Activated T-cell treated with anti-CD3 and anti-CD28 coated beads, Interleukin-2, amount 50 U/mL, for 24 hours (primary cell): ENCODE results near the gene ETV4.

ENCODE experiments used
- DNase-seq: peaks from one replicate; pipeline ENCODE4 v3.0.0-alpha.2; 2020
- H3K27ac Mint-ChIP-seq: 2 replicates; pipeline ENCODE4 v1.8.0; 2020; ENCODE audit warnings: mild to moderate bottlenecking, mixed read lengths
- H3K27me3 Mint-ChIP-seq: 2 replicates; pipeline ENCODE4 v1.8.0; 2020; ENCODE audit warnings: mixed read lengths
- H3K36me3 Mint-ChIP-seq: 2 replicates; pipeline ENCODE4 v1.8.0; 2020; ENCODE audit warnings: low read depth, mixed read lengths
- H3K4me1 Mint-ChIP-seq: 2 replicates; pipeline ENCODE4 v1.8.0; 2020; ENCODE audit warnings: low read depth, mixed read lengths
- H3K4me3 Mint-ChIP-seq: 2 replicates; pipeline ENCODE4 v1.8.0; 2020; ENCODE audit warnings: mild to moderate bottlenecking, moderate library complexity, mixed read lengths
- H3K9me3 Mint-ChIP-seq: 2 replicates; pipeline ENCODE4 v1.8.0; 2020; ENCODE audit warnings: mixed read lengths

ETV4 gene

DNA sequence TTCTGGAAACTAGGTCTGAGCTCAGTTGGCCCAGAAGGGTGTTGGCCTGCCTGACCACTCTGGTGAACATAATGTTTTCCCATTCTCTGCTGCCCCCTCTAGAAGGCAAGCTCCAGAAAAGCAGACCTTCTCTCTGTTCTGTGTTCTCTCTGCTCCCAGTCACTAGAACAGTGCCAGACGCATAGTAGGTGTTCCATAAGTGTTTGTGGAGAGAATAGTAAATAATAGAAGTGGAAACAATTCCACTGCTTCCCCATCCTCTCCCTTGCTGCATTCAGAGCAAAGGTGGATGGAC, 32.2 kb upstream of the ETV4 start:
- H3K9me3 Mint-ChIP-seq = no peaks in the 10 kb centered on the region
- DNase-seq = no peak
- peaks cover 2% of the 10 kb centered on the region for H3K27me3 Mint-ChIP-seq
- peaks cover 12% of the 10 kb centered on the region for H3K4me1 Mint-ChIP-seq
- H3K4me3 Mint-ChIP-seq = no peak overlapping the region
- no peaks in the 10 kb centered on the region for H3K36me3 Mint-ChIP-seq
- no peak overlapping the region for H3K27ac Mint-ChIP-seq

DNA sequence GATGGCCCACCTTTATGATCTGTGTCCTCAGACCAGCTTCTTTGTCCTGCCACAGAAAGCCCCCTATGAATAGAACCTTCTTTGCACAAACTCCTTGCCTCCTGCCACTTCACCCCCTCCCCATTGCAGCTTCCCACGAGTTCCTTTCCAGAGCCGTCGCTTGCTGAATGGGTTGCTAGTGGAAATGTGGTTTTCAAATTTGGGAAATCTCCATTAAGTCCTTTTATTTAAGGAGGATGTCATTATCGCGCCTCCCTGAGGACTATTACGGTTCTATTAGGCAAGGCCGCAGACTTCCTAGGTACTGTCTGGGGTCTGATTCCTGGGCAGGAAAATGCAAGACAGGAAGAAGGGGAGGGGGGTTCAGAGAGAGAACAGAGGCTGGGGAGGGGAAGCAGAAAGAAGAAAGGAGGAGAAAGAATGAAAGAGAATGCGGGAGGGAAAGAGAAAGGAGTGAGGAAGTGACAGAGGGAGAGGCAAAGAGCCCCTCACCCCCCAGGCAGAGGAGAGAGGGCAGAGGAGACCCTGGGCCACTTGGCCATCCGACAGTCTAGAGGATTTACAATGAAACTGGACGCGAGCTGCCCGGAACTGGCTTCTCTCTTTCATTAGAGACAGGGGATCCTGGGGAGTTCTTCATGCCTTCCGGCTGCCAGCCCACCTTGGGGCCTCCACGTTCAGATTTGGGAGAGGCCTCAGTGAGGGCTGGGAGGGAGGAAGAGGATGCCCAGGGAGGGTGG, 31.7 kb upstream of the ETV4 start:
- Mint-ChIP-seq H3K27me3 (peaks cover 2% of the 10 kb centered on the region), H3K4me3 (no peak overlapping the region), H3K36me3 (no peaks in the 10 kb centered on the region), H3K4me1 (peaks cover 12% of the 10 kb centered on the region), H3K27ac (no peak overlapping the region), H3K9me3 (no peaks in the 10 kb centered on the region)
- no peak for DNase-seq

DNA sequence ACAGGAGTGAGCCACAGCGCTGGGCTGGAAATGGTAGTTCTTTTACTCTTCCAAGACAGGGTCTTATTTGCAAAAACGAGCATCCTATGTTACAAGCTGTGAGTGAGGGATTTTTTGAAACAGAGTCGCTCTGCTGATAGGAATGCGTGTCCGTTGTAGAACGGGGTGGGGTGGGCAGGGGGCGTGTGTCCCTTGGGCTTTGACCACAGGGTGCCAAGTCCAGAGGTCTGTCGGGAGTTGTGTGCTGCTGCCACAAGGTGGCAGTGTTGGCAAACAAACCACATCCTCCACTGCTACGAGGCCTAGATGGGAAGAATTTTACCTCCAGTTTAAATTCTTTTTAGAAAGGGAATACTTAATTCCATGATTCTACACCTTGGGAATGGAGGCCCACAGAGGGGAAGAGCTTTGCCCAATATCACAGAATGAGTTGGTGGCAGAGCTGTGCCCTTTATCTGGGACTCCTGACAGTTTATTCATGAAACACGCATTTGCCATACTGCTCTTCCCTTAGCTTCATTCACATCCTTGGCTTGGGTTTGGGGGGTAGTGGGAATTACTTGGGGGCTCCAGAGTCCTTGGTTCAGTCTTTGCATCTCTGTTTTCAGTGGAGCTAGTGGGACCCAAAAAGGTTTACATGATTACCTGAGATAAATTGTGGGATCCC, 30.6 kb upstream of the ETV4 start:
- H3K4me1 Mint-ChIP-seq = peaks cover 12% of the 10 kb centered on the region
- no peak overlapping the region for H3K4me3 Mint-ChIP-seq
- no peaks in the 10 kb centered on the region for H3K9me3 Mint-ChIP-seq
- no peak overlapping the region for H3K27ac Mint-ChIP-seq
- no peaks in the 10 kb centered on the region for H3K36me3 Mint-ChIP-seq
- peak; percentile 78 for DNase-seq
- peaks cover 2% of the 10 kb centered on the region for H3K27me3 Mint-ChIP-seq

DNA sequence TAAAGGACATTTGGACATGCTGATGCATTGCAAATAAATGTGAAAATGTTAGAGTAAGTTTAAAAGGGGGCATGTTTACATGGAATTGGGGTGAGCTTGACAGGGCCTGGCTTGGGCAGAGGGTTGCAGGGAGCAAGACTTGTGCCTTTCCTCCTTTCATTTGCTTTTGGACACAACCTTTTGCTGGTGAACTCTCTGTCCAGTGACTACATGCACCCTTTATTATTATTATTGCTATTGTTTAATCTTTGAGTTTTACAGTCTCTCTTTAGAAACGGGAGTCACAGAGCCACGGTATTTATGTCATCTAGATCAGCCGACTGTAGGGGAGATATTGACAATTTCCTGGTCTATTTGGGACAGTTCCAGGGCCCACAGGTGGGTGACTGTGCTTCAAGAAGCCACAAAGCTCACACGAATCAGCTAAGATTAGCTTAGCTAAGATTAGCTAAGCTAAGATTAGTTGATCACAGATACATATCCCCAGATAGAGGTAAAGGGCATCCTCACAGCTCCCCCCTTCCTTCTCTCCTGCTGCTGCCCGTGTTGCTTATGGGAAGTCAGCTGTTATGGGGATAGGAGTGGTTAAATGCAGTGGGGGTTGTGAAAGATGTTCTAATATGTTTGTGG, 28.9 kb upstream of the ETV4 start:
- no peak for DNase-seq
- Mint-ChIP-seq H3K4me1 (peaks cover 12% of the 10 kb centered on the region), H3K36me3 (no peaks in the 10 kb centered on the region), H3K27me3 (peaks cover 2% of the 10 kb centered on the region), H3K27ac (no peak overlapping the region), H3K9me3 (no peaks in the 10 kb centered on the region), H3K4me3 (no peak overlapping the region)

- H3K36me3 Mint-ChIP-seq = no peaks in the 10 kb centered on the region
Measured at GRCh38 chr17:43574348-43574747, 28.2 kb upstream of the ETV4 start.

DNA sequence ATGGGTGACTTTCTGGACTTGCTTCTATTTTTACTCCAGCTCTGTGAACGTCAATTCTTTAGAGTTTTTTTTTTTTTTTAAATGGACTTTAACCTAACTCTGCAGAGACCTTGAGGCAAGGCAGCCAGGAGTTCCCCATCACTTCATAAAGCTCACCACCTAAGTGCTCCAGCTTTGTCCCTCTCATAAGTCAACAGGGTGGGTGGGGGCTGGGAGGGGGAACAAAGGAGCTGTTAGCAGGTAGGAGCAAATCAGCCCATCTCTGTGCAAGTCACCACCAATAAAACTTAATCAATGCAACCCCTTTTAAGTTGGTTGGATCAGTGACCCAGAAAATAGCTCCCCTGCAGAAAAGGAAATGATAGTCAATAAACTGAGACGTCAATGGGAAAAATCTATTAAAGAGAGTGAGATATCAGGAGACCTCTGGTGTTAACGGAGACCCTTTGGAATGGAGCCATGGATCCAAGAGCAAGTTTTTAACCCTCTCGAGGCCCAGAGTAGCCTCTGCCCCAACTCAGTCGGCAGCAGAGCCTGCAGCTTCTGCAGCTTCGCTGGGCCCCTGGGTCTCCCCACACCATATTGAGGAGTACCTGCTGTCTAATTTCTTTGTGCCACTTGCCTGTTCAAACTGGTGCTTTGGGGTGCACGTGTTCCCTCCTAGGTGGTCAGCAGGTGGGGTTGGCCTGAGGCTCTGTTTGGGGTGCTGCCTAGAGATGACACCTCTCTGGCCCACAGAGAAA, 27.6 kb upstream of the ETV4 start:
- H3K36me3 Mint-ChIP-seq = no peaks in the 10 kb centered on the region
- H3K27me3 Mint-ChIP-seq = peaks cover 2% of the 10 kb centered on the region
- no peak overlapping the region for H3K4me3 Mint-ChIP-seq
- H3K4me1 Mint-ChIP-seq = peaks cover 4% of the 10 kb centered on the region
- H3K27ac Mint-ChIP-seq = no peak overlapping the region
- H3K9me3 Mint-ChIP-seq = no peaks in the 10 kb centered on the region
- no peak for DNase-seq

More at GRCh38 chr17:43574348-43574747, 28.2 kb upstream of the ETV4 start:
- H3K4me1 Mint-ChIP-seq = peaks cover 9% of the 10 kb centered on the region
- no peak for DNase-seq
- H3K4me3 Mint-ChIP-seq = no peak overlapping the region
- no peaks in the 10 kb centered on the region for H3K9me3 Mint-ChIP-seq
- no peak overlapping the region for H3K27ac Mint-ChIP-seq
- peaks cover 2% of the 10 kb centered on the region for H3K27me3 Mint-ChIP-seq

DNA sequence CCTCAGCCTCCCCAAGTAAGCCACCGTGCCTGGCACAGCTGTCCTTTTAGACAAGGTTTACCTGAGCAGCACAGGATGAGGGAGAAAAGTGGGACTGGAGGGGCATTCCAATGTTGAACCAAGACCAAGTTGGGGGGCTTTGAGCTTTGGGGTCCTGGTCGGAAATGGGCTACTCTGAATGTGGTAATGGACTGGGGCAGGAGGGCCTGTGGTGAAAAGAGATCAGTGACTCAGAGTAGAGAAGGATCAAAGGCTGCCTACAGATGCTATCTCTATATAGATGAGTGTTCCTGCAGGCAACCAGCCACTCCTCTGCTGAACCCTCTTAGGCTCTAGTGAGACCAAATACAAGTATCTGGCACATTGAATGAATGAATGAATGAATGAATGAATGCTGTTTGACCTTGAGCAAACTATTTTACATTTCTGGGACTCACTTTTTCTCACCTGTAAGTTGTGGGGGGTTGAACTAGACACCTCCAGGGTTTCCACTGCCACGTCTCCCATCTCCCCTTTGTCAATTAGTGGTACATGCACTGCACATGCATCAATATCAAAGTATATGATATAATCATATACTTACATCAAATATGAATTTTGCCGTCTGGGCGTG, 26.3 kb upstream of the ETV4 start:
- peaks cover 2% of the 10 kb centered on the region for H3K27me3 Mint-ChIP-seq
- H3K27ac Mint-ChIP-seq = no peak overlapping the region
- no peak overlapping the region for H3K4me3 Mint-ChIP-seq
- no peaks in the 10 kb centered on the region for H3K4me1 Mint-ChIP-seq
- H3K36me3 Mint-ChIP-seq = no peaks in the 10 kb centered on the region
- no peak for DNase-seq
- H3K9me3 Mint-ChIP-seq = no peaks in the 10 kb centered on the region

DNA sequence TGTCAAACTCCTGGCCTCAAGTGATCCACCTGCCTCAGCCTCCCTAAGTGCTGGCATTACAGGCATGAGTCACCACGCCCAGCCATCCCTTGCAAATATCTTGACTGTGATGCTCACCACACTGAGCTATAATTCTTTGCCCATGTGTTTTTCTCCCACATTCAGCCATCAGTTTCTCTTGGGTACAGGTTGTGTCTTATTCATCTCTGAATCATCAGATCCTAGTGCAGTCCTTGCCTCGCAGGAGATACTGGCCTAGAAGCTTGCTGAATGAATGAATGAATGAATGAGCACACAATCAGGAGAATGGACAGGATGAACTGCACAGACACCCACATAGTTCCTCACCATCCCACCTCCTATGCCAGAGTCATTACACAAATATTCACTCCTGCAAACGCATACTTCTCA, 24.4 kb upstream of the ETV4 start:
- Mint-ChIP-seq H3K36me3 (no peaks in the 10 kb centered on the region), H3K27me3 (no peaks in the 10 kb centered on the region), H3K4me3 (no peak overlapping the region), H3K27ac (no peak overlapping the region), H3K4me1 (no peaks in the 10 kb centered on the region), H3K9me3 (no peaks in the 10 kb centered on the region)
- DNase-seq = no peak

DNA sequence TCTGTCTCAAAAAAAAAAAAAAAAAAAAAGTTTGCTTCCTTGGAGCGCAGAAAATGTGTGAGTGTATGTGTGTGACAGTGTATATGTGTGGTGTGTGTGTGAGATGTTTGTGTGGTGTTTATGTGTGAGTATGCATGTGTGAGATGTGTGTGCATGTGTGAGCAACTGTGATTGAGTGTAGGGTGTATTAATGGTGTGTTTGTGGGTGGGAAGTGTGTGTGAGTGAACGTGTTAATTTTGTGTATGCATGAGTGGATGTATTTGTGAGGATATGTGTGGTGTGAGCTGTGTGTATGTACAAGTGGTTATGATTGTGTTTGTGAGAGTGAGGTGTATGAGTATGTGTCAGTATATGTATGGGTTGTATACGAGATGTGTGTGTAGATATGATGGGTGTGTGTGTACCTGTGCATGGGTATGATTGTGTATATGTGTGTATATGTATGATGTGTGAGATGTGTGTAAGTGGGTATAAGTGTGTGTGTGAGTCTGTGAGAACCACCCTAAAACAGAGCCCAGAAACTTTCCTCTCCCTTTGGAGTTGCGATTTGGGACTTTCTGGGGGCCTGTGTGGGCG, 22.5 kb upstream of the ETV4 start:
- H3K36me3 Mint-ChIP-seq = no peaks in the 10 kb centered on the region
- DNase-seq = no peak
- H3K4me1 Mint-ChIP-seq = no peaks in the 10 kb centered on the region
- H3K4me3 Mint-ChIP-seq = no peak overlapping the region
- peaks cover 7% of the 10 kb centered on the region for H3K27me3 Mint-ChIP-seq
- no peaks in the 10 kb centered on the region for H3K9me3 Mint-ChIP-seq
- no peak overlapping the region for H3K27ac Mint-ChIP-seq

GRCh38 chr17:43563600-43564594, 17.8 kb upstream of the ETV4 start:
- peaks cover 1% of the 10 kb centered on the region for H3K4me1 Mint-ChIP-seq
- H3K36me3 Mint-ChIP-seq = no peaks in the 10 kb centered on the region
- H3K27me3 Mint-ChIP-seq = peaks cover 30% of the 10 kb centered on the region
- no peak for DNase-seq
- no peaks in the 10 kb centered on the region for H3K9me3 Mint-ChIP-seq
- H3K27ac Mint-ChIP-seq = no peak overlapping the region
- H3K4me3 Mint-ChIP-seq = no peak overlapping the region

- no peaks in the 10 kb centered on the region for H3K36me3 Mint-ChIP-seq
- no peaks in the 10 kb centered on the region for H3K9me3 Mint-ChIP-seq
- DNase-seq = no peak
- peaks cover 1% of the 10 kb centered on the region for H3K4me1 Mint-ChIP-seq
- H3K4me3 Mint-ChIP-seq = no peak overlapping the region
- H3K27me3 Mint-ChIP-seq = peaks cover 30% of the 10 kb centered on the region
- no peak overlapping the region for H3K27ac Mint-ChIP-seq
Measured at GRCh38 chr17:43562679-43563599, 16.8 kb upstream of the ETV4 start.

DNA sequence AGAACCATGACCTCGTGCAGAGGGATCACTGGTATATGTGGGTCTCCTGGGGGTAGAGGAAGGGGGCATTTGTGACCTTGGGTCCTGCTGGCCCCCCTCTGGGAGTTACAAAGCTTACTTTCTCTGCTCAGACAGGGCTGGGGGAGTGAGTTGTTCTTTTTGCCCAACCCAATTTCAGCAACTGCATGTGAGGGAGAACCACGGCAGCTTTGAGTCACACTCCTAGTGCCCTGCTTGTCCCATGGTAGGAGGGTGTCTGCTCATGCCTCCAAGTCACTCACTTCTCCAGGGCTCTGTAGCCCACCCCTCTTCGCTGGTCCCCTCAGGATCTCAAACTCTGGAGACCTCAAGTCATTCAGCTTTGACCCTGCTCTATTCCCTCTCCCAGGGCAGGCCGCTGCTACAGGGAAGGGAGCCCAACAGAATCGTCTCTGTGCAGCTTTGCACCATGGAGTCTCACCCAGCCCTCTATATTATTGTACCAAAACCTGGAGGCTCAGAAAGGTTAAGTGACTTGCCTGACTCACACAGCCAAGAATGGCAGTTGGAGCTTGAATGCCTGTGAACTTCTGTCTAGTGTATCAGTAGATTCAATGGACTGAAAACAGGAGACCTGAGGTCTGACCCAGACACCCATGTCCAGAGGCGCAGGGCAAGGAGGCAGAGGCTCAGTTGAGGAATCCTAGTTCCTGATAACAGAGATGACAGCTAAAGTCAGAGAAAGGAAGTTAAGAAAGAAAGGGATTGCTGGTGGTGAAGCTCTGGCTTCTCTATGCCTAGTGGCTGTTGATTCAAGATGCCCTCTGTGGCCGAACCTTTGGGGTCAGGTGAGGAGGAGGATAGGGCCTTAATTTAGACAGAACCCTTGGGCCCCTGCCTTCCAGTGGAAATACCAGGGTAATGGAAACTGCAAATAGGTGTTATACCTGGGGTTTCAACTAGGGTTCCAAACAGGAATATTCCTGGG, 14.6 kb upstream of the ETV4 start:
- DNase-seq = no peak
- peaks cover 35% of the 10 kb centered on the region for H3K27me3 Mint-ChIP-seq

More for the DNA sequence above, 14.6 kb upstream of the ETV4 start:
- H3K4me3 Mint-ChIP-seq = no peak overlapping the region
- no peaks in the 10 kb centered on the region for H3K36me3 Mint-ChIP-seq
- H3K9me3 Mint-ChIP-seq = no peaks in the 10 kb centered on the region
- H3K4me1 Mint-ChIP-seq = peaks cover 5% of the 10 kb centered on the region
- H3K27ac Mint-ChIP-seq = no peak overlapping the region
